Colonic mucosa (tissue), 4 donors: ENCODE results near the gene PARS2. TPM values are rescaled to one million over a fixed set of nuclear protein-coding genes. Genes with fewer than 3 reads are reported as not detected.

Experiments
- DNase-seq: peaks from one replicate; pipeline ENCODE4 v3.0.0-alpha.2; 2020
- H3K27ac ChIP-seq: fragments of 200-600 bp; one replicate; pipeline ENCODE4 v1.8.0; 2021
- H3K27me3 ChIP-seq: fragments of 200-600 bp; one replicate; pipeline ENCODE4 v1.8.0; 2021
- H3K36me3 ChIP-seq: fragments of 200-600 bp; one replicate; pipeline ENCODE4 v1.8.0; 2021
- H3K4me1 ChIP-seq: fragments of 200-600 bp; one replicate; pipeline ENCODE4 v1.8.0; 2021; ENCODE audit warnings: mild to moderate bottlenecking
- H3K4me3 ChIP-seq: fragments of 200-600 bp; one replicate; pipeline ENCODE4 v1.8.0; 2021
- H3K9ac ChIP-seq, 2 donors: one replicate each; pipeline ENCODE4 v1.7.0; 2013; ENCODE audit warnings: control low read depth in 2 of 2, low read depth in 2 of 2, low read length in 2 of 2
- H3K9me3 ChIP-seq: fragments of 200-600 bp; one replicate; pipeline ENCODE4 v1.8.0; 2021
- intact Hi-C: fragments of 100-400 bp; cut with DNase I; formaldehyde crosslinking; loops from one replicate; pipeline ENCODE4 v1.14.1; 2022
- total RNA-seq, 2 donors: library from RNA; stranded (reverse); fragmentation: NEBNext Ultra II Directional in 1 of 2; extraction: Animal tissue kit (Norgen Biotek cat#: 25700) in 1 of 2; gene quantifications; one replicate each; pipeline ENCODE4 v1.2.1, GENCODE V29; 2021
- TF ChIP-seq, protein P1 (sequence below): fragments of 200-600 bp; IDR thresholded peaks from one replicate; pipeline ENCODE4 v1.8.0; 2022; ENCODE audit warnings: antibody characterized with exemption, mild to moderate bottlenecking
- donor health status: healthy.
- donor health status: DM: no; HTN: no; CAD: no.
- donor health status: DM: no; HTN: no; CAD: no.

PARS2 gene
- total RNA-seq, 2 donors from 2014 or later = 11.1 to 11.2 TPM

DNA sequence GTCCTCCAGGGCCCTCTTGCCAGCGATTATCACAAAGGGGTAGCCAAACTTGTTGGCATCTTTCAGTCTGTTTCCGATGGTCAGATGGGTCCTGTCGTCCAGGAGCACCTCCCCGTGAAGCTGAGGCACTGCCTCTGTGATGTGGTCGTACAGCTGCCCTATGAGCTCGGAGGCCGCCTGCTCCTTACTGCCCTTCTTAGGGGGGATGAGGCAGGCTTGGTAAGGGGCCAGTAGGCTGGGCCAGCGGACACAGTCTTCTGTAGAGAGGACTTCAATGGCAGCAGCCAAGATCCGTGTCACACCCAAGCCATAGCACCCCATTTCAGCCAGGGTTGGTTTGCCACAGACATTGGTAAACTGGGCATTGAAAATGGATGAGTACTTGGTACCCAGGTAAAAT, 6.5 kb downstream of the PARS2 start:
- no peaks in the 10 kb centered on the region for H3K36me3 ChIP-seq
- no peaks in the 10 kb centered on the region for H3K4me1 ChIP-seq
- H3K9ac ChIP-seq = no peak overlapping the region
- DNase-seq = no peak
- no peak overlapping the region for H3K4me3 ChIP-seq
- intact Hi-C loops = no loop called here
- TF ChIP-seq, protein P1, sequence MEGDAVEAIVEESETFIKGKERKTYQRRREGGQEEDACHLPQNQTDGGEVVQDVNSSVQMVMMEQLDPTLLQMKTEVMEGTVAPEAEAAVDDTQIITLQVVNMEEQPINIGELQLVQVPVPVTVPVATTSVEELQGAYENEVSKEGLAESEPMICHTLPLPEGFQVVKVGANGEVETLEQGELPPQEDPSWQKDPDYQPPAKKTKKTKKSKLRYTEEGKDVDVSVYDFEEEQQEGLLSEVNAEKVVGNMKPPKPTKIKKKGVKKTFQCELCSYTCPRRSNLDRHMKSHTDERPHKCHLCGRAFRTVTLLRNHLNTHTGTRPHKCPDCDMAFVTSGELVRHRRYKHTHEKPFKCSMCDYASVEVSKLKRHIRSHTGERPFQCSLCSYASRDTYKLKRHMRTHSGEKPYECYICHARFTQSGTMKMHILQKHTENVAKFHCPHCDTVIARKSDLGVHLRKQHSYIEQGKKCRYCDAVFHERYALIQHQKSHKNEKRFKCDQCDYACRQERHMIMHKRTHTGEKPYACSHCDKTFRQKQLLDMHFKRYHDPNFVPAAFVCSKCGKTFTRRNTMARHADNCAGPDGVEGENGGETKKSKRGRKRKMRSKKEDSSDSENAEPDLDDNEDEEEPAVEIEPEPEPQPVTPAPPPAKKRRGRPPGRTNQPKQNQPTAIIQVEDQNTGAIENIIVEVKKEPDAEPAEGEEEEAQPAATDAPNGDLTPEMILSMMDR = no peak
- no peaks in the 10 kb centered on the region for H3K27me3 ChIP-seq
- H3K27ac ChIP-seq = no peak overlapping the region
- no peaks in the 10 kb centered on the region for H3K9me3 ChIP-seq

DNA sequence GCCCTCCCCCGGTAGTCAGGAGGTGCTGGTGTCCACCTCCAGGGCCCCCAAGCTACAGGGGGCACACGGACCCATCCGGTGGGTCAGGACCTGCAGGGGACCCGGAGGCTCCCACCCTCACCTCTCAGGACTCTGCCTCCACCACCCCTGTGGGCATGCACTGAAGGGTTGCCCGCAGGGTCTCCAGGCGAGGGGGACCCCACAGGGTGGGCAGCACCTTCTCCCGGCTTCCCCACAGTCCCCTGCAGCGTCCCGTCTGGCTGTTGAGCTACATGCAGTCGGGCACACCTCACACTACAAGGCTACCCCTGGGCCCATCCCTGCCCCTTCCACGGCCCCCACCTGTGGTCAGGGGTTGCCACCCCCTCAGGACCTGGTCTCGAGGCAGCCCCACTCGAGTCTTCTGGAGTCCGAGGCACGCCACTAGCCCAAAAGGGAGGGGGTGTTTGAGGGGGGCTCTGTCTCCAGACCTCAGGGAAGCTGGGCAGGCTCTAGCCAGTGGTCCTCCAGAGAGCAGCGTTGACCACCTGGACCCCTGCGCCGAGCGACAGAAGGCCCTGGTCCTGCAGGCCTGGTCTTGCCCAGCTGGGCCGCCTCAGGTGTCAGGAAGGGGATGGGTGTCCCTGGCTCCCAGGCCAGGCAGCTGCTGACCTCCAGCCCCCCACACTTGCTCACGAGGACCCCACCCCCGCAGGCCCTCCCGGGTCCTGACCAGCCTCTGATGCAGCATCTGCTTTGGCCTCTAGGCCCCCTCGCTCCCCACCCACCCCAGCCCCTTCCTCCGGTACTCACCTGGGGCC, 9.6 kb downstream of the PARS2 start:
- H3K27ac ChIP-seq = no peak overlapping the region

DNA sequence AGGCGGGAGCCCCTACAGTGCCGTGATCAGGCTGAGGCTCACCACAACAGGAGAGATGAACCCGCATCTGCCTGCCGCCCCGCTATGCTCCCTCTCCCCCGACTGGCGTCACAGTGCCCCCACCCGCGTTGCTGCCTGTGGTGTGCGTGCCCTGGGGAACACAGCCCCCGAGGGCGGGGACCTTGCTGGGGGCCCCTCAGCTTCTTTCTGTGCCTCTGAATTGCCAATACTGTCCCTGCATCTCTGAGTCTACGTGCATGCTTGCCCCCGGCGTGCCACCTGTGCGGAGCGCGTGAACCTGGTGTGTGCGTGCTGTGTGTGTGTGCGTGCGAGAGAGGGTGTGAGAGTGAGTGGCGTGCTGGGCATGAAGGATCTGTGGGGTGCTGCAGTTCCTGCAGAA, 10.3 kb downstream of the PARS2 start:
- intact Hi-C loops = no loop called here
- no peaks in the 10 kb centered on the region for H3K36me3 ChIP-seq
- no peak overlapping the region for H3K4me3 ChIP-seq
- no peak overlapping the region for H3K27ac ChIP-seq
- H3K4me1 ChIP-seq = no peaks in the 10 kb centered on the region
- H3K27me3 ChIP-seq = no peaks in the 10 kb centered on the region
- TF ChIP-seq, protein P1 = no peak
- no peak for DNase-seq
- H3K9me3 ChIP-seq = no peaks in the 10 kb centered on the region
- no peak overlapping the region for H3K9ac ChIP-seq

More for the DNA sequence above, 9.6 kb downstream of the PARS2 start:
- TF ChIP-seq, protein P1 = no peak
- Histone ChIP-seq H3K27me3 (no peaks in the 10 kb centered on the region), H3K9me3 (no peaks in the 10 kb centered on the region), H3K4me3 (no peak overlapping the region), H3K9ac (no peak overlapping the region), H3K36me3 (no peaks in the 10 kb centered on the region), H3K4me1 (no peaks in the 10 kb centered on the region)
- intact Hi-C loops = no loop called here
- no peak for DNase-seq

DNA sequence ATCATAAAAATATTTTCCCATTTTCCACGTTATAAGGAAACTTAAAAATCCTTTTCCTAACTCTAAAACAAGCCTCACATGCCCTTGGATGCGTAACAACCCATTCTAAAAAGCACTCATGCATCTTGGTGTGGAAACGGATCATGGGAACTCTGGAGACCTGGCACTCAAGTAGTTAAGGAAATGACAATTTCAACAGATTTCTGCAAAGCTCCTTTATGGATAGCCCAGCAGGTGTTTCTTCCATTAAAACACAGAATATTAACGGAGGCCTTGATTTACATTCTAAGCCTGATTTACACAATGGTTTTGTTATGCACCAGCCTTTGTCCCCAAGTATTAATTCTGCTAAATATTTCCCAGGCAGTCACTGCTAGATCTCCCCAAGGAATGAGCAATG, 12.9 kb downstream of the PARS2 start:
- Histone ChIP-seq H3K9me3 (no peaks in the 10 kb centered on the region), H3K9ac (no peak overlapping the region), H3K36me3 (no peaks in the 10 kb centered on the region), H3K4me1 (no peaks in the 10 kb centered on the region), H3K4me3 (no peak overlapping the region), H3K27me3 (no peaks in the 10 kb centered on the region), H3K27ac (no peak overlapping the region)
- TF ChIP-seq, protein P1 = no peak
- intact Hi-C loops = no loop called here
- DNase-seq = no peak

DNA sequence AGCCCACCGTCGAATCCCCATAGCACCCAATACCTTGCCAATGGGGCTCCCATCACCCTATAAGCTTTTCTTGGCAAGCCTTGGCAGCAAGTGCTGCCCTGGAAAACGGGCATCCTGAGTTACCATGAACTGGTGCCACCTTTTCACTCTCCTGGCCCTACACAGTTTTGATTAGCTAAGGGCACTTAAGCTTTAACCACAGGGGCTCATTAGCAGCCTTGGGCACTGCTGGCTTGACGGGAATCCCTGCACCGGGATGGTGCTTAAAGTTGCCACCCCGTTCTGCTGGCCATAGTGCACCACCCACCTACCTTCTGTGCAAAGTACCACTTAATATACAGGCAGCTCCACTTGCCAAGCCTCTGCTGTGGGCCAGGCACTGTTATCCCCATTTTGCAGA, 13.7 kb downstream of the PARS2 start:
- Histone ChIP-seq H3K9me3 (no peaks in the 10 kb centered on the region), H3K27ac (no peak overlapping the region), H3K9ac (no peak overlapping the region), H3K36me3 (no peaks in the 10 kb centered on the region), H3K4me1 (no peaks in the 10 kb centered on the region), H3K4me3 (no peak overlapping the region), H3K27me3 (no peaks in the 10 kb centered on the region)
- intact Hi-C loops = no loop called here
- TF ChIP-seq, protein P1 = no peak
- no peak for DNase-seq
